Activated CD4-positive, alpha-beta T cell treated with anti-CD3 and anti-CD28 coated beads for 4 hours (primary cell): ENCODE measurements around the gene CAMTA1.

Experiments used
- DNase-seq, 2 donors: peaks; one replicate each; pipeline ENCODE4 v3.0.0-alpha.2; 2020

The CAMTA1 gene

GRCh38 chr1:7617826-7618225, 832.6 kb downstream of the CAMTA1 start:
- DNase-seq: no peak

DNA sequence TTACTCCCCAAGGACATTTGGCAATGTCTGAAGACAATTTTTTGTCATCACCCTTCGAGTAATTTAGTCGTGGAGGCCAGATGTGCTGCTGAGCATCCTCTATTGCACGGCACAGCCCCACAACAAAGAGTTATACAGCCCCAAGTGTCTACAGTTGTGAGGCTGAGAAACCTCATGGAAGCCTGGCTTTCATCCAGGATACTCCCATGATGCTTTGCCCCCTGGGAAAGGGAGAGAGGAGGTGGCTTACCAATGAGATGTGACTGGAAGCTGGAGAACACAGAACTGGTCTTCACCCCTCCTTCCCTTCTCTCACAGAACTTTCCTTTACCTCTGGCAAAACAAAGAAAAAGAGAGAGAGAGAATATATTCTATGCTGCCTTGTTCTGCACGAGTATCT, 834.9 kb downstream of the CAMTA1 start:
- DNase-seq: no peak

DNA sequence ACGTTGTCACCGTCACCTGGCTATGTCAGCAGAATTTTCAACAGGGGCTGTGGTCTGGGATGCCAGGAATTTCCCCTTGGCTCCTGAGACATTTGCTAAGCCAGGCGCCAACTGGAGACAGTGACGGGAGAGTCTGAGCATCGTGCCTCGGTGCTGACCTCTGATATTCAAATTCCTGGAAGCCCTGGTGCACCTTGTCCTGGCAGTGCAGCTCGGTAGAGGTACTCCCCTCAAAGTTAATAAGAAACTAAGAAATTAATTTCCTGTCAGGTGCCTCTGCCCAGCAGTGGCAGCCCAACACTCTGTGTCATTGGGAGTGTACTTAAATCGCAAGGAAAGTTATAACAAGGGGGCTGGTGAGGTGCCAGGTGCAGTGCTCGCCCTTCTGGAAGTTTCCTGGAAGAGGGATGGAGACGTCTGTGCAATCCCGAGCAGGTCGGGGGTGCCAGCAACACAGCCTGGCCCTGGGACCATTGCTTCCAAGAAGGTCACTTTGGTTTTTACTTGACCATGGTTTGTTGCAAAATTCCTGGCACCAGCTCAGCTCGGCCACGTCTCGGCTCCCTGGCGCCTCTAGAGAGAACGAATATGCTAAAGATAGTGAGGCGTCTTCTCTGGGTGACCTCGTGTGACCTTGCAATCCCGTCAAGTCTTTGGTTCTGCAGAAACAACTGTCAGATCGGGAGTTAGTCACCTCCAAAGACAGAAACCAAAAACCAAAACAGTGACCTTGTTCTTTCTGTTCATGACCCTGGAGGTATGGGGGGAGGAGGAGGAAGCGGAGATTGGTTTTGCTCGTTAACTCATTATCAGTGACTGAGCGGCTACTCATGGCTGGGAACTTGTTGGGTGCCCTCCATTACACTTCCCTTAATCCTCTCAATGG, 836.3 kb downstream of the CAMTA1 start:
- no peak for DNase-seq

GRCh38 chr1:7623842-7624241, 838.6 kb downstream of the CAMTA1 start:
- DNase-seq: no peak

GRCh38 chr1:7624791-7625355, 839.6 kb downstream of the CAMTA1 start:
- no peak for DNase-seq

GRCh38 chr1:7625401-7625800, 840.1 kb downstream of the CAMTA1 start:
- no peak for DNase-seq

DNA sequence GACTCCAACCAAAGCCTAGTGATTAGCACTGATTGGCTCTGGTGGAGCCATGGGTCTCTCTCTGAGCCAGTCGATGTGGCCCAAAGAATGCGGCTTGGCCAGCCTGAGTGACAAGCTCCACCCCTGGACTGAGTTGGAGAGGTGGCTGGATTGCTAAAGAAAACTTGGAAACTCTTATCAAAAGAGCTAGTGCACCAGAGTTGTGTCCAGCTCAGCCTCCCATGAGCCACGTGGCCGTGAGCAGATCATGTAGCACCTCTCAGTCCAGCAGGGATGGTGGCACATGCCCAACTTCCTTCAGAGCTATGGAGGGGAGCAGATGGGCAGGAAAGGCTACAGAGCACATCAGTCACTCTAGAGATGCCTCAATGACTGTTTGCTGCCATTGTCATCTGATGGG, 843.0 kb downstream of the CAMTA1 start:
- DNase-seq: no peak

GRCh38 chr1:7629011-7629410, 843.8 kb downstream of the CAMTA1 start:
- DNase-seq: no peak

DNA sequence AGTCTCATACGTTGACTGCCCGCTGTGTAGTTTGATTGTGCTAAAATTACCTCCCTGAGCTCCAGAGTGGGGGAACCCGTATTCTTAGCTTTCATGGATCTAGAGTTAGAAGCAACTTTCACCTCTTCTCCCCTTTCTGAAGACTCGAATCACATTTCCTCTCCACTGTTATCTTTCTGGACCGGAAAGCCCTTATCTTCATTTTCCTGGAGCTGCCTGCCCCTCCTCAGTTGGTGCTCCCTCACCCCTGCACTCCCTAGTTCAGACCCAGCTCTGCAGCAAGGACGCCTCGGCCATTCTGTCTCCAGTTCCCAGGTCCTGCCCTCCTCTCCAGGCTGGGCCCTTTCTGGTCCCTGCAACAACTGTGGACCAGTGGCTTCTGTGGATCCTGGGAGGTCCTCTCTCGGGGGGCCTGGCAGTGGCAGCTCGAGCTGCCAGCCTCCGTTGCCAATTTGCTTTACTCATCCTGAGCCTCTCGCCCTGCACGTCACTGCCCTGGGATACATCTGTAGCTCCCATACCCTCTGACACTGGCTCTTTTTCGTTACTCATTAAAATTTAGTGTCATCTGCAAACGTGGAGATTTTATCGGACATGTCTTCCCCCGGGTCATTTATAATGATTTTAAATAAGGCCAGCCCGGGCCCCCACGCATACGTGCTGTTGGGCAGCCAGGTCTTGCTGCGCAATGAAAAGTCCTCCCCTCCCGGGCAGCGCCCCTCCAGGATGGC, 844.4 kb downstream of the CAMTA1 start:
- no peak for DNase-seq

DNA sequence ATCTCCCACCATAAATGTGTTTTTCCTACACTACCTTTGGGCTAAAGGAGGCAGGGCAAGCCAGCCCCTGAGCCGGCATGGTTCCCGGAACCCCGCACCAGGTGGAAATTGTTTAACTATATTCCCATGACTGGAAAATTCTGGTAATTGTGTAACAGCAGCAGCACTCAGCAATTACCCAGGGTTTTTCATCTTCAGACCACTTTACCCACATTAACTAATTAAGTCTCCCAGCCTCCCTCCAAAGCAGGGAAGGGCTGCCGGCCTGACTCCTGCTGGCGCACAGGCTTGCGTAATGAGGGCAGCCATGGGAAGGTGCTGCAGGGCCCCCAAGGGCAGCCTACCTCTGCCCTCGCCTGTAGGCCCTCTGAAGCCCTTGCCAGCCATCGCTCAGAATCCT, 845.1 kb downstream of the CAMTA1 start:
- DNase-seq: no peak

- DNase-seq: no peak
Observed at GRCh38 chr1:7632176-7632575, 846.9 kb downstream of the CAMTA1 start.

DNA sequence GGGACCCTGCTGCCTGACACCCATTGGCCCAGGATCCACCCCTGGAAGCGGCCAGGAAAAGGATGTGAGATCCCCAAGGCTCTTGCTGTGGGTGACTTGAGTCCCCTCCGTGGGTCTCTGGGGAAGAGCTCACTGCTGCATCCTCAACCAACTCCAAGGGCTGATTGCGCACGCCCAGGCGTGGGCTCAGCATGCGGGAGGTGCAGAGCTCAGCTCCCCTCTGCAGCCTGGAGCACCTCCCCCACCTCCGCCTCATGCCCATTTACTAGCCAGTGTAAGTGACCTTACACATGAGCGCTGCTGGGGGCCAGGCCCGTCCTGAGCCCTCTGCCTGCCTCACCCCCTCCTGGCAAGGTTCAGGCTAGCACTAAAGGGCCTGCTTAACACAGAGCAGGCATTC, 847.4 kb downstream of the CAMTA1 start:
- no peak for DNase-seq

DNA sequence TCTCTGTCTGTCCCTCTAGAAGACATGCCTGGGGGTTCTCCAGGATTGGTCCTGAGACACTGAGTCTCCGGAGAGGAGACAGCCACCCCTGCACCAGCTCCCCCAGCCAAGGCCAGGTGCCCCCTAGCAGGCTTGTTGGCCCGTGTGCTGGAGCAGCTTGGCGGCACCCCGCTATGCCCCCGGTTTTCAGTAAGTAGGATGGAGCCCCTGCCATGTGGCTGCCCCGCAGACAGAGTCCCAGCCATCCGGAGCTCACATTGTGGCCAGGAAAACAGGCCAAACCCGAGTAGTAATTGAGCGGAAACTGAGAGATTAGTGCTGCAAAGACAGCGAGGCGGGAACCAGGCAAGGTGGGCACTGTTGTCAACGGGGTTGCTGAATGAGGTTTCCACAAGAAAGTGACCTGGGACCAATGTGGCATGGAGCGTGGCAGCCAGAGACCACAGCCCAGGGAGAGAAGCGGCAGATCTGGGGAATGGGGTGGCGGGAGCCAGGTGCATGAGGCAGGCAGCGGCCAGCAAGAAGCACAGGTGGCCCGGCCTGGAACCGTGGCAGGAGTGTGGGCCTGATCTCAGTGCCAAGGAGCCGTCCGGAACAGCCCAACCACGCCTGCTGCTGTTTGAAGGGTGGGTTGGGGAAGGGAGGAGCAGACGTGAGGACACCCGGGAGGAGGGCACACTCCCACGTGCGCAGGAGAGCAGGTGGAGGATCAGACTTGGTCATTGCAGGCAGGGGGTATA, 848.4 kb downstream of the CAMTA1 start:
- no peak for DNase-seq

DNA sequence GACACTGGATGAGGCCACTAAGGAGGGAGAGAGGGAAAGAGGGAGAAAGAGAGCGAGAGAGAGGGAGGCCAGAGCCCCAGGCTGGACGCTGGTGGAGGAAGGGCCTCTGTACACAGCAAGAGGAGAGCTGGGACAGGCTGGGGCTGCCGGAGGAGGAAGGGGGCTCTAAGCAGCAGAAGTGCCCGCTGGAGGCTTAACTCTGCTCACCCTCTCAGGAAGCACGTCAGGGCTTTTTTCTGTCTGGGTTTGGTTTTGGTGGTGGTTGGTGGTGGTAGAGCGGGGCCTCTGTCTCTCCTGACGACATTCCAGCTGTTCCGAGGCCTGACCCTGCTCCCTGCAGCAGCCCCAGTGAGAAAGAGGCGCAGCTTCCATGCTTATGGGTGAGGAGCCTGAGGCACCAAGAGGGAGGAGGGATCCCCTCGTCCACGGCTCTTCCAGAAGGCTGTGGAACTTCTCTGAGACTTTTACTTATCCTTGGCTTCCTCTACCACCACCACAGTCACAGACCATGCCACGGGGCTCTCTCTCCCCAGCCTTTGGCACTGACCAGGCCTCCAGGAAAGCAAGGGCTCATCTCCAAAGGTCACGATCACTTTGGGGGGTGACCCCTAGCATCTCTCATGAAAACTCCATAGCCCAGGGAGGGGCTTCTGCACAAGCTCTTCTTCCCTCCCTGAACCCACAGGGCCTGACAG, 849.4 kb downstream of the CAMTA1 start:
- no peak for DNase-seq

DNA sequence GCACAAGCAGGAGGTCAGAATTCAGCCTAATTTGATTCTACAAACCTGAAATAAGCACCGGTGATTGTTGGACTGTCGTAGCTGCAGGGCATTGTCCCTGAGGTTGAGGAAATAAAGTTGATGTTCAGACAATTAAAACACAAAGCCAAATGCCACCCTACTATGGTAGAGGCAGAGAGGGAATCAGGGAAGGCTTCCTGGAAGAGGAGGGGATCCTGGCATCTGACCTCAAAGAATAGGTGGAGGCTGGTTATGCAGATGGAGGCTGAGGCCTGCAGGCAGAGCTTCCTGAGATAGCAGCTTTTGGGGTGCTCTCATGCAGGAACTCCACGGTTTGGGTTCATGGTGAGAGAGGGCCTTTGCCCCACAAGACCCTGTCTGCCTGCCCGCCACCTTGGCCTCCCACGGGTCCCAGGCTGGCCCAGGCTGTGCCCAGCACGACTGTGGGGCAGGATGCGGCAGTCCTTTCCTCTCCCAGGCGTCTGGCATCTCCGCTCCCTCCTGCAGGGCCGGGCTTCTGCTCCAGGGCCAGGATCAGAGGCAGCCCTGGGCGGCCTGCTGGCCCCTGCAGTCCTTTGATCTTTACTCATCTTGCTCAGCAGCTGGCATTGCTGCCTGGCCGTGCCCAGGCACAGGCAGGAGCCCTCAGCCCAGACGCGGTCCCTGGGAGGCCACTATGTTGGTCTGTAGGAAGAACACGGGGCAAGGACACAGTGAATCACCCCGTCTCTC, 851.7 kb downstream of the CAMTA1 start:
- DNase-seq: no peak

- no peak for DNase-seq
Observed at GRCh38 chr1:7638078-7638477, 852.8 kb downstream of the CAMTA1 start.

DNA sequence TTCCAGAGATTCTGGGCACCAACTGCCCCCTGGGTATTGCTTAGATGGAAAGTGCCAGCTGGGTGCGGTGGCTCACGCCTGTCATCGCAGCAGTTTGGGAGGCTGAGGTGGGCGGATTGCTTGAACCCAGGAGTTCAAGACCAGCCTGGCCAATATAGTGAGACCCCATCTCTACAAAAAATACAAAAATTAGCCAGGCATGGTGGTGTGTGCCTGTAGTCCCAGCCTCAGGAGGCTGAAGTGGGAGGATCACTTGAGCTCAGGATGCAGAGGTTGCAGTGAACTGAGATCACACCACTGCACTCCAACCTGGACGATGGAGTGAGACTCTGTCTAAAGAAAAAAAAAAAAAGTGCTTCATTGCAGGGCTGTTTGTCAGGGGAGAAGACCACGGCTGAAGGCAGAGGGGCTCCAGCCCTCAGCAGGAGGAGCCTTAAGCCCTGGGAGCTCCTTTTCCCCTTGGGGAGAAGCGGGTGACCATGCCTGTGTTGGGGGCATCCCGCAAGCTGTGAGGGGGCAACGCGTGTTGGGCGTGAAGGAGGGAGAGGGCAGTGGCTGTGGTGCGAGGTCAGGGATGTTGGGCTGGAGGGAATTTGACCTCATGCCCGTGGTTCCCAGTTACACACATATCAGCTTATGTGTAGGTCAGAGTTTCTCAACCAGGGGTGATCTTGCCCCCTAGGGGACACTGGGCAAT, 854.3 kb downstream of the CAMTA1 start:
- DNase-seq: no peak

DNA sequence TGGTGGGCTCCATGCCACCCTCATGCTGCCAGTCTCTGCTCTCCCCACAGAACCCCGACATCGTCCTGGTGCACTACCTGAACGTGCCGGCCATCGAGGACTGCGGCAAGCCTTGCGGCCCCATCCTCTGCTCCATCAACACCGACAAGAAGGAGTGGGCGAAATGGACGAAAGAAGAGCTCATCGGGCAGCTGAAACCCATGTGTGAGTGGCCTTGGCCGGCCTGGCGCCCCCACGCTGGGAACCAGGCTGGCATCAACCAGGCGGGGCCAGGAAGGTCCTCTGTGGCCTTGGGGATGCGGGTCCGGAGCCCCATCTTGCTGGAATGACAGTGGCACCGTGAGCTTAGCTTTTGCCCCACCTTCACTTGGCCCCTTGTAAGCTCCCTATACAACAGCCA, 855.1 kb downstream of the CAMTA1 start:
- DNase-seq: no peak

GRCh38 chr1:7640920-7641585, 855.8 kb downstream of the CAMTA1 start:
- no peak for DNase-seq

- no peak for DNase-seq
Observed at GRCh38 chr1:7641587-7642417, 856.5 kb downstream of the CAMTA1 start.
